Ectodermal cell (in vitro differentiated cells): Measurements from ENCODE around the gene CCL27.

Experiments used
- H3K27ac ChIP-seq: 2 replicates; pipeline ENCODE4 v1.7.0; 2013; ENCODE audit warnings: mild to moderate bottlenecking, low read depth, low read length; ENCODE audit not compliant: insufficient read depth, poor library complexity, severe bottlenecking
- H3K27me3 ChIP-seq: 2 replicates; pipeline ENCODE4 v1.7.0; 2013; ENCODE audit warnings: mild to moderate bottlenecking, low read length; ENCODE audit not compliant: insufficient read depth, control insufficient read depth, poor library complexity, severe bottlenecking
- H3K36me3 ChIP-seq: one replicate; pipeline ENCODE4 v1.7.0; 2013; ENCODE audit warnings: low read length; ENCODE audit not compliant: control insufficient read depth, insufficient read depth
- H3K4me1 ChIP-seq: one replicate; pipeline ENCODE4 v1.7.0; 2013; ENCODE audit warnings: low read length; ENCODE audit not compliant: control insufficient read depth, insufficient read depth
- H3K4me3 ChIP-seq: 2 replicates; pipeline ENCODE4 v1.7.0; 2013; ENCODE audit warnings: low read depth, low read length, control low read depth; ENCODE audit not compliant: insufficient read depth
- H3K9me3 ChIP-seq: 2 replicates; pipeline ENCODE4 v1.7.0; 2013; ENCODE audit warnings: mild to moderate bottlenecking, low read length, moderate library complexity; ENCODE audit not compliant: control insufficient read depth
- WGBS, 2 experiments: methylation state at CpG; one replicate each; pipeline ENCODE4 v1.1.7; 2013; ENCODE audit warnings: missing lambda C conversion rate in 2 of 2; 5-methylcytosine and 5-hydroxymethylcytosine counted together

Gene CCL27

GRCh38 chr9:34684145-34684544, 21.7 kb upstream of the CCL27 start:
- Histone ChIP-seq H3K4me3 (no peak overlapping the region), H3K36me3 (no peaks in the 10 kb centered on the region), H3K27ac (no peak overlapping the region), H3K27me3 (no peaks in the 10 kb centered on the region), H3K4me1 (no peaks in the 10 kb centered on the region), H3K9me3 (no peaks in the 10 kb centered on the region)
- 93 to 95% methylated on average over 4 of the region's 4 CpGs for WGBS, 2 experiments

GRCh38 chr9:34675869-34676268, 13.4 kb upstream of the CCL27 start:
- Histone ChIP-seq H3K36me3 (no peaks in the 10 kb centered on the region), H3K27ac (no peak overlapping the region), H3K4me1 (peaks cover 2% of the 10 kb centered on the region), H3K27me3 (no peaks in the 10 kb centered on the region), H3K9me3 (no peaks in the 10 kb centered on the region), H3K4me3 (no peak overlapping the region)
- WGBS, 2 experiments = 95 to 97% methylated on average over 2 of the region's 2 CpGs

- H3K9me3 ChIP-seq = no peaks in the 10 kb centered on the region
- peaks cover 2% of the 10 kb centered on the region for H3K4me1 ChIP-seq
- H3K4me3 ChIP-seq = no peak overlapping the region
- WGBS, 2 experiments = 23 to 27% methylated on average over 10 of the region's 10 CpGs
- no peaks in the 10 kb centered on the region for H3K27me3 ChIP-seq
- no peaks in the 10 kb centered on the region for H3K36me3 ChIP-seq
- H3K27ac ChIP-seq = no peak overlapping the region
Measured at GRCh38 chr9:34675048-34675714, 12.7 kb upstream of the CCL27 start.

- 91% methylated on average over 3 of the region's 3 CpGs for WGBS, 2 experiments
- Histone ChIP-seq H3K9me3 (no peaks in the 10 kb centered on the region), H3K36me3 (no peaks in the 10 kb centered on the region), H3K4me3 (no peak overlapping the region), H3K27me3 (no peaks in the 10 kb centered on the region), H3K4me1 (peaks cover 2% of the 10 kb centered on the region), H3K27ac (no peak overlapping the region)
Measured at GRCh38 chr9:34674440-34674839, 12.0 kb upstream of the CCL27 start.

GRCh38 chr9:34671307-34671706, 8.8 kb upstream of the CCL27 start:
- H3K4me3 ChIP-seq = no peak overlapping the region
- no peaks in the 10 kb centered on the region for H3K36me3 ChIP-seq
- H3K9me3 ChIP-seq = no peaks in the 10 kb centered on the region
- H3K27me3 ChIP-seq = no peaks in the 10 kb centered on the region
- peaks cover 2% of the 10 kb centered on the region for H3K4me1 ChIP-seq
- WGBS, 2 experiments = 88 to 100% methylated on average over 1 of the region's 1 CpG
- H3K27ac ChIP-seq = no peak overlapping the region

GRCh38 chr9:34669809-34670562, 7.5 kb upstream of the CCL27 start:
- H3K27ac ChIP-seq = no peak overlapping the region
- no peaks in the 10 kb centered on the region for H3K9me3 ChIP-seq
- no peaks in the 10 kb centered on the region for H3K4me1 ChIP-seq
- H3K36me3 ChIP-seq = no peaks in the 10 kb centered on the region
- no peaks in the 10 kb centered on the region for H3K27me3 ChIP-seq
- H3K4me3 ChIP-seq = no peak overlapping the region
- WGBS, 2 experiments = 87 to 92% methylated on average over 5 of the region's 5 CpGs

GRCh38 chr9:34665381-34666250, 3.2 kb upstream of the CCL27 start:
- Histone ChIP-seq H3K27me3 (no peaks in the 10 kb centered on the region), H3K36me3 (no peaks in the 10 kb centered on the region), H3K9me3 (no peaks in the 10 kb centered on the region), H3K4me1 (no peaks in the 10 kb centered on the region), H3K27ac (peak overlapping the region; percentile 95), H3K4me3 (peak overlapping the region; percentile 95)
- WGBS, 2 experiments = 0 to 1% methylated on average over 54 of the region's 55 CpGs

- Histone ChIP-seq H3K27me3 (no peaks in the 10 kb centered on the region), H3K27ac (no peak overlapping the region), H3K36me3 (no peaks in the 10 kb centered on the region), H3K4me1 (no peaks in the 10 kb centered on the region), H3K4me3 (peak overlapping the region; percentile 95), H3K9me3 (no peaks in the 10 kb centered on the region)
- WGBS, 2 experiments = 1% methylated on average over 26 of the region's 26 CpGs
Measured at GRCh38 chr9:34665067-34665380, 2.6 kb upstream of the CCL27 start.

GRCh38 chr9:34664281-34665066, 2.0 kb upstream of the CCL27 start:
- Histone ChIP-seq H3K27me3 (no peaks in the 10 kb centered on the region), H3K4me3 (peak overlapping the region; percentile 95), H3K36me3 (no peaks in the 10 kb centered on the region), H3K27ac (no peak overlapping the region), H3K4me1 (no peaks in the 10 kb centered on the region), H3K9me3 (no peaks in the 10 kb centered on the region)
- WGBS, 2 experiments = 4% methylated on average over 18 of the region's 18 CpGs

- no peaks in the 10 kb centered on the region for H3K27me3 ChIP-seq
- no peaks in the 10 kb centered on the region for H3K9me3 ChIP-seq
- H3K4me3 ChIP-seq = no peak overlapping the region
- no peaks in the 10 kb centered on the region for H3K36me3 ChIP-seq
- H3K4me1 ChIP-seq = no peaks in the 10 kb centered on the region
- H3K27ac ChIP-seq = no peak overlapping the region
Measured at GRCh38 chr9:34663303-34663605, 797 bp upstream of the CCL27 start.
